Muscle of leg (tissue), 11 donors: ENCODE measurements around the gene LEKR1. TPM values are rescaled to one million over a fixed set of nuclear protein-coding genes. Genes with fewer than 3 reads are reported as not detected.
A peak's percentile ranks its signal among the peaks of the same experiment; 100 is the strongest.

Experiments
- DNase-seq: peaks from one replicate; pipeline ENCODE4 v3.0.0; 2013
- H3K27ac ChIP-seq: one replicate; pipeline ENCODE4 v1.5.1; 2013; ENCODE audit warnings: mild to moderate bottlenecking, low read length, control low read depth
- H3K27me3 ChIP-seq: one replicate; pipeline ENCODE4 v1.6.1; 2013; ENCODE audit warnings: low read length; ENCODE audit not compliant: control insufficient read depth, insufficient read depth
- H3K36me3 ChIP-seq: one replicate; pipeline ENCODE4 v1.6.1; 2013; ENCODE audit warnings: low read length; ENCODE audit not compliant: control insufficient read depth, insufficient read depth
- H3K4me1 ChIP-seq: one replicate; pipeline ENCODE4 v1.6.1; 2013; ENCODE audit warnings: low read length; ENCODE audit not compliant: control insufficient read depth, insufficient read depth
- H3K4me3 ChIP-seq: one replicate; pipeline ENCODE4 v1.5.1; 2013; ENCODE audit warnings: low read length, control low read depth
- H3K9me3 ChIP-seq: replicated peaks from 2 replicates; pipeline ENCODE4 v1.6.1; 2013; ENCODE audit warnings: low read depth, low read length; ENCODE audit not compliant: control insufficient read depth
- WGBS: methylation state at CpG from one replicate; pipeline ENCODE4 v1.1.5; 2013; ENCODE audit warnings: missing lambda C conversion rate; ENCODE audit not compliant: insufficient coverage; 5-methylcytosine and 5-hydroxymethylcytosine counted together
- polyA plus RNA-seq, 8 donors: library from polyadenylated mRNA; unstranded; fragments of 120-200 nt; gene quantifications; one replicate each; pipeline versions ENCODE4 v1.2.1 to v1.2.3, GENCODE V29; 2013; ENCODE audit warnings: inconsistent platforms in 1 of 8, low replicate concordance in 1 of 8; ENCODE audit not compliant: insufficient read length in 8 of 8, insufficient read depth in 1 of 8
- total RNA-seq: library from RNA; stranded (reverse); fragments of 120-200 nt; gene quantifications from one replicate; pipeline ENCODE4 v1.2.4, GENCODE V29; 2013

The LEKR1 gene
- total and polyA plus RNA-seq, 9 donors, result 0.15 to 1.5 (median 0.66) TPM

DNA sequence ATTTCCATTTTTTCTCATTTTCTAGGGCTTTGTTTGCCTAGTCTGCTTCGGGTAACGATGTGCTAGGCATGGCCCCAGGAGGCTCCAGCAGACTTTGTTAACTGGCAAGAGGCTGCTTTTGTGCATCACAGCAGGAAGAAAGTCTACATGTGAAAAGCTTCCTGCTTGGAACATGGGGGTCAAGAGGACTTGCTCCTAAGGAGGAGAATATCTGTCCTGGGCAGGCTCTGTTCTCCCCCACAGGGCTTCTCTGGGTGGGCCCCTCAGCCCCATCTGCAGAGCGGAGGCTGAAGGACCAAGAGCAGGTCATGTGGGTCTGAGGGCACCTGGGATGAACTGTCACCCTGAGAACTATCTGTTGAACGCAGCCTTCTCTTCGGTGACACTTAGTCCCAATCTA is 239.0 kb downstream of the LEKR1 start:
- Histone ChIP-seq H3K36me3 (no peaks in the 10 kb centered on the region), H3K27ac (no peak overlapping the region), H3K9me3 (no peaks in the 10 kb centered on the region), H3K4me1 (peaks cover 14% of the 10 kb centered on the region), H3K4me3 (no peak overlapping the region), H3K27me3 (no peaks in the 10 kb centered on the region)
- no peak for DNase-seq
- WGBS, result 68% methylated on average over 5 of the region's 5 CpGs

DNA sequence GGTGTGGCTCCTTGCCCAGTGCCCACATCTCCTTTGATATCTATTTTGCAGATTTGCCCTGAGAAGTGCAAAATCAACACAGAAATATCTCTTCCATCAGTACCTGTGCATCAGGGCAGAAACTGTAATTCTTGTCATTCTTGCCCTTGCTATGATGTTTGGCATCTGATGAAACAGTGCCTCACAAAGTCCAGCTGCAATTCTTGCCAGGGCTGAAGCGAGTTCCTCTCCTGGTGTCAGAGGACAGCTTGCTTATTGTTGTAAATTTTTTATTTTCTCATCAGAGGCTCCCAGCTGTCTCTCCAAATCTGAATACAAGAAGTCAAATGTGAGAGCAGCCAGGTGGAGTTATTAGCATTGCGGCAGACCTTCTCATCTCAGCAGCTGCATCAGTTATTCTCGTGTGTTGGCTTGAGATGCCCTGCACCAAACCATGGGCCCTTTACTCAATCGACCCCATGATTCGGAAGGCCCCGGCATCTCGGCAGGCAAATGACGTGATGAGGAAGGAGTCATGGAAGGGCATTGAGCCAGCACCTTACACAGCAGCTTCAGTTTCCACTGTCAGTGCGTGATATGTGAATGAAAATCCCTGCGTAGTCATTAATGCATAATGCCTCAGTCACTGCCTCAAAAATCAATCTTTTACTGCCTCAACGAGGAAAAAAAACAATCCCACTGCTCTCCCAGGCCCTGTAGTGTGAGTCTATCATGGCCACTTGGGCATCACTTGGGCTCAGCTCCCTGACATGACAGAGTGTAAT is 240.4 kb downstream of the LEKR1 start:
- 33% methylated on average over 6 of the region's 11 CpGs for WGBS
- Histone ChIP-seq H3K9me3 (no peaks in the 10 kb centered on the region), H3K36me3 (no peaks in the 10 kb centered on the region), H3K4me3 (no peak overlapping the region), H3K27me3 (no peaks in the 10 kb centered on the region), H3K27ac (peak overlapping the region; percentile 29), H3K4me1 (peaks cover 14% of the 10 kb centered on the region)
- peak; percentile 81 for DNase-seq

DNA sequence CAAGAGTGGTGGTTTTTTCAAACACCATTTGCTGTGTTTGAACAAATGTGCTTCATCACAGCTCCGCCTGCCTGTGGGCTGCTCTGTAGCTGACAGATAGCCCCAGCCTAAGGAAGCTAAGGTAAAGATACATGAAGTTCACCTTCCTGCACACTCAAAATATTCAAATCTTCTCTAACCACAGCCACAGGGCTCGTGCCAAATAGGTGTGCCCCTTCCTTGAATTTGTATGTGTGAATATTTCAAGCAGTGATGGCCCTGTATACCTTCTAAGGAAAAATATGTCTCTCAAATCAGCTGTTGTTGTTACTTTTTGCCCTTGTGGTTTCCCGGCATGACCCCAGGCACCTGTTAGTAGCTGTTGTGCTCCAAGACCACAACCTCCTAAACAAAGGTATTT is 241.0 kb downstream of the LEKR1 start:
- no CpG with 5 or more reads among the region's 3 CpGs for WGBS
- Histone ChIP-seq H3K27ac (peak overlapping the region; percentile 6), H3K4me1 (peaks cover 14% of the 10 kb centered on the region), H3K9me3 (no peaks in the 10 kb centered on the region), H3K27me3 (no peaks in the 10 kb centered on the region), H3K36me3 (no peaks in the 10 kb centered on the region), H3K4me3 (no peak overlapping the region)
- no peak for DNase-seq

DNA sequence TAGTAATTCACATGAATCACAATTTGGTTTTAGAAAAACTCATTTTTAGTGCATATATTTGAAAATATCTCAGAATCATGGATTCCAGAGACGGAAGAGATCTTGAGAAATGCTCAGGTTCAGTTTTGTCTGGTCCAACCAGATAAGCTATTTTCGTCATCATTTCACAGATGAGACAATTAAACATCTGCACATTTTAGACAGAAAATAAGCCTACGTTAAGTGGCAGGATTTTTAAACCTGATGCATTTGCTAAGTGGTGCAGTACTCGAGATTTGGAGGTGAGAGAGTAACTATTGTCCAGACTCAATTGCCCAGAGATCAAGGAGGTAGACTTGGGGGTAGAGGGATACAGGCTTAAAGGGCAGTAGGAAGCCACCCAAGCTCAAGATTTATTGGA is 243.3 kb downstream of the LEKR1 start:
- Histone ChIP-seq H3K9me3 (no peaks in the 10 kb centered on the region), H3K4me3 (no peak overlapping the region), H3K27ac (no peak overlapping the region), H3K36me3 (no peaks in the 10 kb centered on the region), H3K27me3 (no peaks in the 10 kb centered on the region), H3K4me1 (peaks cover 14% of the 10 kb centered on the region)
- WGBS, result 94% methylated on average over 2 of the region's 4 CpGs
- no peak for DNase-seq

DNA sequence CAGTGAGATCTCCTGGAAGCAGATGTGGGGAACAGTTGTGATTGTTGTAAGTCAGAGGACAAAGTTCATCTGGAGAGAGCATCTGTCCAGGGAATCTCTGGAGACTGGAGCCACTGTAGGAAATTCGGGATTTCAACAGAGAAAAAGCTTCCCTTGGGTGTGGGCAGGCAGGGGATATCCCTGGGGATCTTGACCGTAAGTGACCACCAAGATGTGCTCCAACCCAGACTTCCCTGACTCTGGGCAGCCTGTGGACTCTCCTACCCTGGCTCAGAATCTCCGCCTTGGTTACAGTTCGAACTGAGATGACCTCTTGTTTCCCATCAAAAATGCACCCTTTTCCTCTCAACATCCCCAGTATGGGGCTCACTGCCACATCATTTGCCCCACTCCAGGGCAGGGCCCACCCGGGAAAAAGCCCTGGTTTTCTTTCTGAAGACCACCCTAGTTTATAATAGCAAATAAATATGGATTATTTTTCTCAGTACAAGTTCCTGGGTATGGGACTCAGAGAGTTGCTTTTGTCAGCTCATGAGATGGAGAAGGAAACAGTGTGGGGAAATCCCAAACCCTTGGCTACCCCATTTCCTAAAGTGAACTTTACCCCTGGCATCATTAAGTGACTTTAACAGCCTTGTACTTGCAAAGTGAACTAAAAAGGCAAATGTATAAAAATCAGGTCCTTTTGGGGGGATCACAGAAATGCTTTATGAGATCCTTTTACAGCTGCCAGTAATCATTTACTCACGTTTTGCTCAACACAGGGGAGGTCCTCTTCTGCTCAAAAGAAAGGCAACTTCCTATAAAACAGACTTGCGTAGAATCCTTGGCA is 243.9 kb downstream of the LEKR1 start:
- Histone ChIP-seq H3K27me3 (no peaks in the 10 kb centered on the region), H3K4me3 (no peak overlapping the region), H3K27ac (no peak overlapping the region), H3K36me3 (no peaks in the 10 kb centered on the region), H3K9me3 (no peaks in the 10 kb centered on the region), H3K4me1 (peaks cover 14% of the 10 kb centered on the region)
- WGBS, result 73% methylated on average over 4 of the region's 7 CpGs
- no peak for DNase-seq

DNA sequence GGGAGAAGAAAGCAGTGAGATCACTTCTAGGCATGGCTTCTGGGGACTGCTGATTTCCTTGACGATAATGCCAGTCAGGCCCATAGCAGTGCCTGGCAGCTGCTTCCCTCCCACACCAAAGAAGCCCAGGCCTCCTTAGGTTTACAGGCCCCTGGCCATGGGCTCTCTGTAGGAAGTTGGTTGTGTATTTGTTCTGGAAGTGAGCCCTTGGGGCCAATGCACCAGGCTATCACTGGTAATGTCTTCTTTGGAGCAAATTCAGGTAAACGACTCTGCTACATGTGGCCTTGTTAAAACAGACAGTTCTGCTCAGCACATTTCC is 244.5 kb downstream of the LEKR1 start:
- H3K9me3 ChIP-seq, result no peaks in the 10 kb centered on the region
- H3K4me3 ChIP-seq, result no peak overlapping the region
- no peak overlapping the region for H3K27ac ChIP-seq
- H3K36me3 ChIP-seq, result no peaks in the 10 kb centered on the region
- DNase-seq, result no peak
- 77% methylated on average over 1 of the region's 2 CpGs for WGBS
- H3K4me1 ChIP-seq, result peaks cover 14% of the 10 kb centered on the region
- H3K27me3 ChIP-seq, result no peaks in the 10 kb centered on the region

DNA sequence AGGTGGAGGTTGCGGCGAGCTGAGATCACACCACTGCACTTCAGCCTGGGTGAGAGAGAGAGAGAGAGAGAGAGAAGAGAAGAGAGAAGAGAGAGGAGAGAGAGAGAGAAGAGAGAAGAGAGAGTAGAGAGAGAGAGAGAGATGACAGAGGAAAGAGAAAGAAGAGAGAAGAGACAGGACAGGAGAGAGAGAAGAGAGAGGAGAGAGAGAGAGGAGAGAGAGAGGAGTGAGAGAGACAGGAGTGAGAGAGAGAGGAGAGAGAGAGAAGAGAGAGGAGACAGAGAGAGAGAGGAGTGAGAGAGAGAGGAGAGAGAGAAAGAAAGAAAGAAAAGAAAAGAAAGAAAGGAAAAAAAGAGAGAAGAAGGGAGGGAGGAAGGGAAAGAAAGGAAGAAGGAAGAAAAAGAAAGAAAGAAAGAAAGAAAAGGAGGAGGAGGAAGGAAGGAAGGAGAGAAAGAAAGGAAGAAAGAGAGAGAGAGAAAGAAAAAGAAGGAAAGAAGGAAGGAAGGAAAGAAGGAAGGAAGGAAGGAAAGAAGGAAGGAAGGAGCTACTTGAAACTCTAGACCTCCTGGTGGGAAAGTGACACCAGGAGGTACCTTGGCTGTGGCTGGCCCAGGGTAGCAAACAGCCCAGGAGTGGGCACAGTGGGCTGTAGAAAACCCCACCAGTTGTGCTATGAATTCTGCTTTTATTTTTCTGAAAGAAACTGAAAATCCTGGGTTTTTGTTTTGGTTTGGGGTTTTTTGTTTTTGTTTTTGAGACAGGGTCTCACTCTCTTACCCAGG is 245.8 kb downstream of the LEKR1 start:
- H3K27ac ChIP-seq, result no peak overlapping the region
- H3K4me1 ChIP-seq, result peaks cover 7% of the 10 kb centered on the region
- H3K36me3 ChIP-seq, result no peaks in the 10 kb centered on the region
- no peak for DNase-seq
- no peak overlapping the region for H3K4me3 ChIP-seq
- H3K27me3 ChIP-seq, result no peaks in the 10 kb centered on the region
- no peaks in the 10 kb centered on the region for H3K9me3 ChIP-seq
- 95% methylated on average over 2 of the region's 2 CpGs for WGBS

DNA sequence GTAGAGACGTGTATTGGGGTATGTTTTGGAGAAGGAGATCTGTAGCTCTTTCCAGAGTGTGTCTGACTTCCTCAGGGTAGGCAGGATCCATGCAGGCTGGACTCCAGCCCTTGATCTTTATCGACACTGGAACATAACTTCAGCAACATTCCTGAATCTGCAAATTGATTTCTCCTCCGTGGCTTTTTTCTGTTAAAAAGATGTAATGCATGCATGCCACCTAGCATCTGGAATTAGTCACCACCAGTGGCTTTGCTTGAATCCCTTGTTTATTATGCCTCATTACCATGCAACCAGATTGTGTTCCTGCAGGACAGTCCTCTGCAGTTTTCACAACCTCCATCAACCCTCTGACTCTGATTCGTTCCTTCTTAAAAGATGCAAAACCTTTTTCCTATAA is 247.7 kb downstream of the LEKR1 start:
- 21% methylated on average over 3 of the region's 4 CpGs for WGBS
- Histone ChIP-seq H3K36me3 (no peaks in the 10 kb centered on the region), H3K9me3 (no peaks in the 10 kb centered on the region), H3K4me1 (peaks cover 15% of the 10 kb centered on the region), H3K27me3 (no peaks in the 10 kb centered on the region), H3K27ac (no peak overlapping the region), H3K4me3 (no peak overlapping the region)
- no peak for DNase-seq

DNA sequence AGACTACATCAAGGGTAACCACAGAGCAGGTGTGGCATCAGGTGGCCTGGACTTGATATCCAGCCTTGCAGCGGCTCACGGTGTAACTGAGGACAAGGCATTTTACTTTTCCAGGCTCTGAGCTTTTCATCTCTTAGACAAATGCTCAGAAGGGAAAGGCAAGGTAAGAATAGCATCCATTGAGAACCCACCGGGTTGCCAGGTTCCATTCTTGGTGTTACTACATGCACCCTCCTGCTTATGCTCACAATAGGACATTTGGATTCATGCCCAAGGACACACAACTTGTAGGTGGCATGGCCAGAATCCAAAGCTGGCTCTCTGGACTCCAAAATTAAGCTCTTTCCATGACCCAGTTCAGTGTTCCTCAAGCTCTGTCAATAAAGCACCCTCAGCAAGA is 248.3 kb downstream of the LEKR1 start:
- Histone ChIP-seq H3K9me3 (no peaks in the 10 kb centered on the region), H3K4me3 (no peak overlapping the region), H3K27ac (no peak overlapping the region), H3K4me1 (peaks cover 15% of the 10 kb centered on the region), H3K36me3 (no peaks in the 10 kb centered on the region), H3K27me3 (no peaks in the 10 kb centered on the region)
- WGBS, result 100% methylated on average over 1 of the region's 3 CpGs
- no peak for DNase-seq

DNA sequence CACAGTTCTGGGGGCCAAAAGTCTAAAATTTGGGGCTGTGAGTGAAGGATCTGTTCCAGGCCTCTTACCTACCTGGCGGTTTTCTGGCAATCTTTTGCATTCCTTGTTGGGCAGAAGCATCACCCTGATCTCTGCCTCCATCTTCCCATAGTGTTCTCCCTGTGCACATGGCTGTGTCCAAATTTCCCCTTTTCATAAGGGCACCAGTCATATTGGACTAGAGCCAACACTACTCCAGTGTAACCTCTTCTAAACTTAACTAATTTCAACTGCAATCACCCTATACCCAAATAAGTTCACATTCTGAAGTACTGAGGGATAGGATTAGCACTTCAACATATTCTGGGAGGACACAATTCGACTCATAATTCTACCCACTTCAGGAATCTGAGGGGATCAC is 248.8 kb downstream of the LEKR1 start:
- H3K27ac ChIP-seq, result no peak overlapping the region
- no peak overlapping the region for H3K4me3 ChIP-seq
- H3K27me3 ChIP-seq, result no peaks in the 10 kb centered on the region
- peaks cover 15% of the 10 kb centered on the region for H3K4me1 ChIP-seq
- DNase-seq, result no peak
- H3K9me3 ChIP-seq, result no peaks in the 10 kb centered on the region
- 83% methylated on average over 2 of the region's 2 CpGs for WGBS
- no peaks in the 10 kb centered on the region for H3K36me3 ChIP-seq
